ENCODE results near the gene KCNIP4. TPM values are rescaled to one million over a fixed set of nuclear protein-coding genes. Genes with fewer than 3 reads are reported as not detected.

Gene KCNIP4
- total and polyA plus RNA-seq, 2 of the 4 experiments (the other 2 are of a cell fraction), result not detected

GRCh38 chr4:21973850-21974249 lies 25.3 kb upstream of the KCNIP4 start:
- TF ChIP-seq MXI1 (IDR thresholded peaks at IDR 0.05; ENCODE audit: borderline replicate concordance, low read depth, low read length) (no peak), CHD1 (IDR thresholded peaks at IDR 0.05; ENCODE audit: low read depth, low read length) (no peak), NFE2L2 (IDR thresholded peaks at IDR 0.05; ENCODE audit: low read depth, low read length) (no peak)
- Histone ChIP-seq H3K9me1 (ENCODE audit: insufficient read depth, low read length) (no peaks in the 10 kb centered on the region), H2AFZ (replicated peaks; ENCODE audit: low read length, poor library complexity) (no peak overlapping the region), H3K79me1 (ENCODE audit: low read depth in 1 of 2, low read length in 2 of 2) (no peaks in the 10 kb centered on the region), H4K5ac (ENCODE audit: low read depth, low read length) (no peak overlapping the region), H3K56ac (ENCODE audit: extremely low read depth, insufficient read depth, low read length) (no peak overlapping the region), H3K23ac (ENCODE audit: low read depth, low read length) (no peak overlapping the region), H3K4me2 (ENCODE audit: low read depth, low read length) (no peak overlapping the region), H4K91ac (ENCODE audit: insufficient read depth, low read depth, low read length) (no peak overlapping the region), H3K36me3 (ENCODE audit: control insufficient read depth, insufficient read depth, low read length) (no peaks in the 10 kb centered on the region), H4K8ac (ENCODE audit: low read depth in 2 of 2, low read length in 2 of 2) (no peak overlapping the region), H3K9me3 (ENCODE audit: control insufficient read depth, insufficient read depth, low read length) (no peaks in the 10 kb centered on the region), H2BK15ac (ENCODE audit: low read depth, low read length) (no peak overlapping the region), H3K14ac (replicated peaks; ENCODE audit: low read depth, low read length) (no peak overlapping the region), H3K9ac (ENCODE audit: low read depth, low read length) (no peak overlapping the region), H3K27me3 (ENCODE audit: control insufficient read depth, insufficient read depth, low read length) (no peaks in the 10 kb centered on the region), H2BK20ac (ENCODE audit: low read depth, low read length) (no peak overlapping the region), H2AK9ac (replicated peaks; ENCODE audit: low read depth, low read length, poor library complexity) (no peak overlapping the region), H3K4me1 (ENCODE audit: control insufficient read depth, insufficient read depth, low read length) (no peaks in the 10 kb centered on the region), H2AK5ac (ENCODE audit: low read depth, low read length) (no peak overlapping the region), H4K20me1 (ENCODE audit: insufficient read depth, low read length) (no peaks in the 10 kb centered on the region), H3K27ac (ENCODE audit: insufficient read depth, low read length) (no peak overlapping the region), H3K4ac (ENCODE audit: low read depth, low read length) (no peak overlapping the region), H3K18ac (ENCODE audit: low read depth, low read length) (no peak overlapping the region), H2BK5ac (ENCODE audit: low read depth, low read length, poor library complexity, severe bottlenecking) (no peak overlapping the region), H3K4me3 (ENCODE audit: insufficient read depth, low read depth, low read length) (no peak overlapping the region), H2BK120ac (ENCODE audit: low read depth, low read length) (no peak overlapping the region)
- ChIA-PET CTCF (no interaction called here), POLR2A (ENCODE audit: unreplicated experiment) (no interaction called here)
- dilution Hi-C loops (cut with HindIII; ENCODE audit: low sequenced_read_pairs, unreplicated experiment), result no loop called here
- intact Hi-C loops (cut with micrococcal nuclease), result loop anchor here (10.0 kb wide), 1 partner anchor 179 kb away; no protein-coding TSS in a partner anchor
- WGBS, 2 experiments (ENCODE audit: extremely low coverage in 2 of 2, insufficient read length in 1 of 2), result no CpG with 5 or more reads among the region's 3 CpGs
- no peak for ATAC-seq (ENCODE audit: low read depth)
- no TSS peak for BruUV-seq (replicated peaks)
- in situ Hi-C loops (cut with MboI; ENCODE audit: low sequenced_read_pairs), result no loop called here
- no peak for DNase-seq
